Activated T-cell treated with anti-CD3 and anti-CD28 coated beads, Interleukin-2, amount 50 U/mL, for 4 hours (primary cell): ENCODE results near the gene CDHR5. TPM values are rescaled to one million over a fixed set of nuclear protein-coding genes. Genes with fewer than 3 reads are reported as not detected.
"Not testable (repeated sequence)": the region's sequence is repeated elsewhere in the genome, so short reads cannot be mapped to it uniquely, and the experiment has no call there.

Experiments used
- ATAC-seq, 2 donors: fragments of 200-7000 bp; cut with Tn5 transposase; one replicate each; pipeline ENCODE4 v1.10.0; 2021
- DNase-seq: peaks from one replicate; pipeline ENCODE4 v3.0.0-alpha.2; 2020
- H3K27me3 Mint-ChIP-seq: one replicate; pipeline ENCODE4 v1.8.0; 2021; ENCODE audit warnings: low read depth, mixed read lengths
- H3K36me3 Mint-ChIP-seq: one replicate; pipeline ENCODE4 v1.8.0; 2022; ENCODE audit warnings: mixed read lengths; ENCODE audit not compliant: insufficient read depth
- H3K4me1 Mint-ChIP-seq: one replicate; pipeline ENCODE4 v1.8.0; 2021; ENCODE audit warnings: low read depth, mixed read lengths
- H3K4me3 Mint-ChIP-seq: one replicate; pipeline ENCODE4 v1.8.0; 2021; ENCODE audit warnings: mild to moderate bottlenecking, moderate library complexity, mixed read lengths
- H3K9me3 Mint-ChIP-seq: one replicate; pipeline ENCODE4 v1.8.0; 2021; ENCODE audit warnings: mixed read lengths
- total RNA-seq, 3 donors: library from RNA; stranded (reverse); gene quantifications; one replicate each; pipeline ENCODE4 v1.2.1, GENCODE V29; 2021

Gene CDHR5
- total RNA-seq, 3 donors from 2014 or later: not detected

DNA sequence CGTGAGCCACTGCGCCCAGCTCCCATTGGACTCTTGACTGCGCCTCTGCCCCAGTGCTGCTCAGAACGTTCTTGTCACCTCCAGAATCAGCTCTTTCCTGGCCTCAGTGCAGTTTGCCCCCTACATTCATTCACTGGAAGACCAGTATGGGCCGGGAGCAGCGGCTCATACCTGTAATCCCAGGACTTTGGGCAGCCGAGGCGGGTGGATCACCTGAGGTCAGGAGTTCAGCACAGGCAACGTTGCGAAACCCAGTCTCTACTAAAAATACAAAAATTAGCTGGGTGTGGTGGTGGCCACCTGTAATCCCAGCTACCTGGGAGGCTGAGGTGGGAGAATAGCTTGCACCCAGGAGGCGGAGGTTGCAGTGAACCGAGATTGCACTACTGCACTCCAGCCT lies 29.7 kb upstream of the CDHR5 start:
- not testable (repeated sequence) for H3K36me3 Mint-ChIP-seq, H3K27me3 Mint-ChIP-seq, ATAC-seq, H3K9me3 Mint-ChIP-seq, DNase-seq, H3K4me3 Mint-ChIP-seq, H3K4me1 Mint-ChIP-seq

DNA sequence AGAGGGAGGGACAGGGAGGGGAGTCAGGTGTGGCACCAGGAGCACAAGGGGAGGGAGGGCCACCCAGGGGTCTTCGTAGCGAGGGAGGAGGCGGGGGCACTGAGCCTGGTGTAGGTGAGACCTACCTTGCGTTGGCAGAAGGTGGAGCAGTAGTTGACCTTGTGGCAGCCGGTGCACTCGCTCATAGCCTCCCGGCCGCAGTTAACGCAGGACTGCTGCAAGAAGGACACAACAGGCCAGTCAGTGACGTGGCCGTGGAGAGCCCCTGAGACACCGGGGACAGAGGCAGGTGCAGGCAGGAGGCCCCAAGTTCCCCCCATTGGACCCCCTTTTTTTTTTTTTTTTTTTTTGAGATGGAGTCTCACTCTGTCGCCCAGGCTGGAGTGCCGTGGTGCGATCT lies 29.1 kb upstream of the CDHR5 start:
- no peaks in the 10 kb centered on the region for H3K9me3 Mint-ChIP-seq
- H3K4me1 Mint-ChIP-seq: no peaks in the 10 kb centered on the region
- peaks cover 5% of the 10 kb centered on the region for H3K36me3 Mint-ChIP-seq
- H3K4me3 Mint-ChIP-seq: no peak overlapping the region
- DNase-seq (no peak), ATAC-seq (no peak)
- no peaks in the 10 kb centered on the region for H3K27me3 Mint-ChIP-seq

DNA sequence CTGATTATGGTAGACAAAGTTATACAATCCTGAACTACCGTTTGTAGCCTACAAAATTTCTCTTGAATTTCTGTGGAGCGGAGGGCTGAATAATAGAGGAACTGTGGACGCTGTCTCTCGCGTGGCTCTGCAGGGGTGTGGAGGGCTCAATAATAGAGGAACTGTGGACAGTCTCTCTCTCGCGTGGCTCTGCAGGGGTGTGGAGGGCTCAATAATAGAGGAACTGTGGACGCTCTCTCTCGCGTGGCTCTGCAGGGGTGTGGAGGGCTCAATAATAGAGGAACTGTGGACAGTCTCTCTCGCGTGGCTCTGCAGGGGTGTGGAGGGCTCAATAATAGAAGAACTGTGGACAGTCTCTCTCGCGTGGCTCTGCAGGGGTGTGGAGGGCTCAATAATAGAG lies 28.4 kb upstream of the CDHR5 start:
- H3K4me3 Mint-ChIP-seq, ATAC-seq, H3K4me1 Mint-ChIP-seq, DNase-seq, H3K9me3 Mint-ChIP-seq, H3K36me3 Mint-ChIP-seq, H3K27me3 Mint-ChIP-seq: not testable (repeated sequence)

DNA sequence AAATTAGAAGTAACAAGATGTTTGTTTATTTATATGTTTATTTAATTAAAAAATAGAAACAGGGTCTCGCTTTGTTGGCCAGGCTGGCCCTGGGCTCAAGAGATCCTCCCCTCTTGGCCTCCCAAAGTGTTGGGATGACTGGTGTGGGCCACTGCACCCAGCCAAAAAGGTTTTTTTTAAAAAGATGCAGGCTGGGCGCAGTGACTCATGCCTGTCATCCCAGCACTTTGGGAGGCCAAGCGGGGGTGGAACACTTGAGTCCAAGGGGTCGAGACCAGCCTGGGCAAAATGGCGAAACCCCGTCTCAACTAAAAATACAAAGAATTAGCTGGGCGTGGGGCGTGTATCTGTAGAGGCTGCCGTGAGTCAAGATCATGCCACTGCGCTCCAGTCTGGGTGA lies 25.7 kb upstream of the CDHR5 start:
- ATAC-seq: no peak
- no peak for DNase-seq
- no peak overlapping the region for H3K4me3 Mint-ChIP-seq
- H3K9me3 Mint-ChIP-seq: no peaks in the 10 kb centered on the region
- H3K27me3 Mint-ChIP-seq: no peaks in the 10 kb centered on the region
- H3K4me1 Mint-ChIP-seq: no peaks in the 10 kb centered on the region
- H3K36me3 Mint-ChIP-seq: peaks cover 8% of the 10 kb centered on the region

DNA sequence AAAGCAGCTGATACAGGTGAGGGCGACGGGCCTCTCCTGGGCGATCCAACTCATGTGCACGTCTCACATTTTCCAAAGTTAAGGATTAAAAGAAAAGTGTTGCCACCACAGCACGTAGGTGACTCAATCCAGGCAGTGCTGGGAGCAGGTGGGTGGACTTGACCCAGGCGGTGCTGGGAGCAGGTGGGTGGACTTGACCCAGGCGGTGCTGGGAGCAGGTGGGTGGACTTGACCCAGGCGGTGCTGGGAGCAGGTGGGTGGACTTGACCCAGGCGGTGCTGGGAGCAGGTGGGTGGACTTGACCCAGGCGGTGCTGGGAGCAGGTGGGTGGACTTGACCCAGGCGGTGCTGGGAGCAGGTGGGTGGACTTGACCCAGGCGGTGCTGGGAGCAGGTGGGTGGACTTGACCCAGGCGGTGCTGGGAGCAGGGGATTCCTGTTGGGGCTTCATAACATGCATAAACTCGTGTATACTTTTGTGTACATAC lies 23.0 kb upstream of the CDHR5 start:
- not testable (repeated sequence) for DNase-seq, ATAC-seq, H3K4me3 Mint-ChIP-seq, H3K4me1 Mint-ChIP-seq, H3K9me3 Mint-ChIP-seq, H3K36me3 Mint-ChIP-seq, H3K27me3 Mint-ChIP-seq

DNA sequence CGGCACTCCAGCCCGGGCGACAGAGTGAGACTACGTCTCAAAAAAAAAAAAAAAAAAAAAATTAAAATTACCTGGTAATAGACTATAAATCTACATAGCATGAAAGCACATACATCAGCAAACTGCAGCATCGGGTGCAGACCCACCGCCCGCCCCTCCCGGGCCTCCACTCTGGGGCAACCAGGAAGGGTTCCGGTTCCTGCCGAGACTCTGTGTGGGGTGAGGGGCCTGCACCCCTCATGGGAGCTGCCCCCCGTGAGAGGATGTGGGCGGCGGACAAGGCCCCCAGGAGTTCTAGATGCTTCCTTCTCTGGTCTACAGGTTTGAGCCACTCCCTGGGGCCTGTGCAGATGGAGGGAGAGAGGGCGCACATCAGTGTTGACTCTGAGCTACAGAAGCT lies 21.5 kb upstream of the CDHR5 start:
- no peak for ATAC-seq
- Mint-ChIP-seq H3K36me3 (peaks cover 6% of the 10 kb centered on the region), H3K4me3 (no peak overlapping the region)

DNA sequence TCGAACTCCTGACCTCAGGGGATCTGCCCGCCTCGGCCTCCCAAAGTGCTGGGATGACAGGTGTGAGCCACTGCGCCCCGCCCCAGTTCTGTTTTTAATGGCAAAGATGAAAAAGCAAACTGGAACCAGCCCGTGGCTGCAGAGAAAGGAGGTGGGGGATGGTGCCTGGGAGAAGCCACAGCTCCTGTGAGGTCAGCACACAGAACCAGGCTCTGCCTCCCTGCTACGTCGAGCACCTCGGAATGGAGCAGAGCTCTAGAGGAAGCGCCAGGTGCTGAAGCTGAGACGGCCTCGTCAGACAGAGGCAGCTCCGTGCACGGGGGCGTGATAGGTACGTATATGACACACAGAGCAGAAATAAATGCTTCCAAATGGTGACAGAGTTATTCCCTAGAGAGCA lies 20.8 kb upstream of the CDHR5 start:
- ATAC-seq (no peak), DNase-seq (no peak)
- Mint-ChIP-seq H3K4me3 (no peak overlapping the region), H3K36me3 (peaks cover 6% of the 10 kb centered on the region), H3K9me3 (no peaks in the 10 kb centered on the region), H3K27me3 (no peaks in the 10 kb centered on the region), H3K4me1 (no peaks in the 10 kb centered on the region)

More for the DNA sequence above, 21.5 kb upstream of the CDHR5 start:
- Mint-ChIP-seq H3K9me3 (no peaks in the 10 kb centered on the region), H3K27me3 (no peaks in the 10 kb centered on the region), H3K4me1 (no peaks in the 10 kb centered on the region)
- DNase-seq: no peak

DNA sequence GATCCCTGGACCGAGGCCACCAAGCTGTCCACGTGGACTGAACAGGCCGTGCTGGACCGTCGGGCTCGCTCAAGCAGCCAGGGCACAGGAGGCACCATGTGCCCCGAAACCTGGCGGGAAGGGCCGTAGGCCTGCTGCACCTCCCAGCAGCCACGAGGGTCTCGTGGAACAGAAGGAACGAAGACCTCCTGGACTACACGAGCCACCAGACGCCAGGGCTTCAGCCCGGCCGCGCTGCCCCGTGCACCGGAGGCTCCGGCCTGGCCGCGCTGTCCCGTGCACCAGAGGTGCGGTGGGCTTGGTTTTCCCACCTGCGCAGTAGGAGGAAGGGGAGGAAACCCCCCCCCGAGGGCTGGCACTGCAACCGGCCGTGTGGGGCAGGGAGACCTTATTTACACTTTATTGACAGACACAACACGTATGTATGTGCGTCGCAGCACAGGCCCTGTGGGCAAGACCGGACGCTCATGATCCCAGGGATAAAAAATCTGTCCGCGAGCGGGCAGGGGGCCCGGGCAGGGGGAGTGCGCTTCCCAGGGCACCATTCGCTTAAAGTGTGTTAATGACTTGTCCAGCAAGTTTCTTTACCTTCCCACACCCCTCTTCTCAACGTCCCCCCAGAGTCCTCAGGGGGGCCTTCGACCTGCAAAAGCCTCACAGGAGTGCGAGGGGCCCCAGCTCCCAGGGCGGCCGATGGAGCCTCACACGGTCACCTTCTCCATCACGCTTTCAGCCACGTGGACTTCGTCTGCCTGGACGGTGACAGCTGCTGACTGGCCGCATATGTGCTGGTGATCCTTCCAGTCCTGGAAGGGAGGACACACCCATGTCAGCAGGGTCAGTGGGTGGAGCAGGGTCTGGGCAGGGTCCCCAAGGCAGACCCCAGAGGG lies 19.3 kb upstream of the CDHR5 start:
- Mint-ChIP-seq H3K27me3 (peaks cover 4% of the 10 kb centered on the region), H3K36me3 (peaks cover 6% of the 10 kb centered on the region)

DNA sequence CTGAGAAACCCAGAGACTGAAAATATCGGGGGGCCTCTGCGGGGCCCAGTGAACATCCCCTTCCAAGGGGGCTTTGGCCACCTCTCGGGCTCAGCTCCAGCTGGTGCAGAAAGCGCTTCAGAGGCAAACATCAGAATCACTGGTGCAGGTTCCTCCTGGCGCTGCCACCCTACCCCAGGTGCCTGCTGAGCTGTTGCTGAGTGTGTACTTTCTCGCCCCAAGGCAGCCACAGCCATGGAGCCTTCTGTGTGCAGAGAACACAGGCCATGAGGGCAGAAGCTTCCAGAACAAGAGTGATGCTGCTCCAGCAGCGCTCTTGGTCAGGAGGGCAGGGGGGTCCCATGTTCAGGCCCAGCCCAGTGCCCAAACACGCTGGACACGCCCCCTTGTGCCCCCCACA lies 18.6 kb upstream of the CDHR5 start:
- peaks cover 9% of the 10 kb centered on the region for H3K4me1 Mint-ChIP-seq
- DNase-seq: no peak
- H3K36me3 Mint-ChIP-seq: peaks cover 2% of the 10 kb centered on the region
- ATAC-seq: no peak
- H3K4me3 Mint-ChIP-seq: no peak overlapping the region
- no peaks in the 10 kb centered on the region for H3K9me3 Mint-ChIP-seq
- peaks cover 11% of the 10 kb centered on the region for H3K27me3 Mint-ChIP-seq

More for the DNA sequence above, 19.3 kb upstream of the CDHR5 start:
- no peak for DNase-seq
- ATAC-seq: no peak
- no peak overlapping the region for H3K4me3 Mint-ChIP-seq
- no peaks in the 10 kb centered on the region for H3K9me3 Mint-ChIP-seq
- H3K4me1 Mint-ChIP-seq: peaks cover 2% of the 10 kb centered on the region

DNA sequence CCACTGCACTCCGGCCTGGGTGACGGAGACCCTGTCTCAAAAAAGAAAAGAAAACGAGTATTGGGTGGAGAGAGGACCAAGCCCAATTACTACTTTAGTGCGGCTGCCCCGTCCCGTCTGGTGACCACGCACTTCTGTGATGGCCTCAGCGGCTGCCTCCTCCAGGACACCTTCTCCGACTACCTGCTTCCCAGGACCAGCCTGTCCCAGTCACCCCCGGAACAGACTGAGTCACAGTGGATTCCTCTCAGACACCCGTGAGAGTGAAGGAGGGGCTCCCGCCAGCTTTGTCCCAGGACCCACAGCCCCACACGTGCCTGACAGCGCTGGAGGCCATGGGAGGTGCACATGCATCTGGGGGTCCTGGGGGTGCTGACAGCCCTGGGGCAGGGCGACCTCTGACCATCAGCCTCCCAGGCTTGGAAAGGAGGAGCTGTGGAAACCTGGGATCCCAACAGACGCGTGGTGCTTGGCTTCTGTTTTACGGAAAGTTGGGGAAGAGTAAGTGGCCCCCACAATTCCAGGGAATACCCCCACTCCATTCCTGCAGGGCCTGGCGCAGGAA lies 17.1 kb upstream of the CDHR5 start:
- Mint-ChIP-seq H3K4me3 (no peak overlapping the region), H3K27me3 (peaks cover 20% of the 10 kb centered on the region), H3K36me3 (no peaks in the 10 kb centered on the region), H3K9me3 (no peaks in the 10 kb centered on the region), H3K4me1 (peaks cover 14% of the 10 kb centered on the region)
- no peak for DNase-seq
- ATAC-seq: no peak

DNA sequence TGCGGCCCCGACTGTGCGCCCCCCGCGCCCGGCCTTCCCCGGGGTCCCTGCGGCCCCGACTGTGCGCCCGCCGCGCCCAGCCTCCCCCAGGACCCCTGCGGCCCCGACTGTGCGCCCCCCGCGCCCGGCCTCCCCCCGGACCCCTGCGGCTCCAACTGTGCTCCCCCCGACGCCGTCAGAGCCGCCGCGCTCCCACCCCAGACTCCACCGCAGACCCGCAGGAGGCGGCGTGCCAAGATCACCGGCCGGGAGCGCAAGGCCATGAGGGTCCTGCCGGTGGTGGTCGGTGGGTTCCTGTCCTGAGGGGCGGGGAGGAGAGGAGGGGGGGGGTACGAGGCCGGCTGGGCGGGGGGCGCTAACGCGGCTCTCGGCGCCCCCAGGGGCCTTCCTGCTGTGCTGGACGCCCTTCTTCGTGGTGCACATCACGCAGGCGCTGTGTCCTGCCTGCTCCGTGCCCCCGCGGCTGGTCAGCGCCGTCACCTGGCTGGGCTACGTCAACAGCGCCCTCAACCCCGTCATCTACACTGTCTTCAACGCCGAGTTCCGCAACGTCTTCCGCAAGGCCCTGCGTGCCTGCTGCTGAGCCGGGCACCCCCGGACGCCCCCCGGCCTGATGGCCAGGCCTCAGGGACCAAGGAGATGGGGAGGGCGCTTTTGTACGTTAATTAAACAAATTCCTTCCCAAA lies 15.4 kb upstream of the CDHR5 start:
- H3K4me1 Mint-ChIP-seq: peaks cover 15% of the 10 kb centered on the region
- no peaks in the 10 kb centered on the region for H3K9me3 Mint-ChIP-seq
- no peak overlapping the region for H3K4me3 Mint-ChIP-seq
- H3K36me3 Mint-ChIP-seq: no peaks in the 10 kb centered on the region
- DNase-seq: no peak
- peak in 1 of 2 donors; percentile 16 for ATAC-seq
- H3K27me3 Mint-ChIP-seq: peaks cover 32% of the 10 kb centered on the region

DNA sequence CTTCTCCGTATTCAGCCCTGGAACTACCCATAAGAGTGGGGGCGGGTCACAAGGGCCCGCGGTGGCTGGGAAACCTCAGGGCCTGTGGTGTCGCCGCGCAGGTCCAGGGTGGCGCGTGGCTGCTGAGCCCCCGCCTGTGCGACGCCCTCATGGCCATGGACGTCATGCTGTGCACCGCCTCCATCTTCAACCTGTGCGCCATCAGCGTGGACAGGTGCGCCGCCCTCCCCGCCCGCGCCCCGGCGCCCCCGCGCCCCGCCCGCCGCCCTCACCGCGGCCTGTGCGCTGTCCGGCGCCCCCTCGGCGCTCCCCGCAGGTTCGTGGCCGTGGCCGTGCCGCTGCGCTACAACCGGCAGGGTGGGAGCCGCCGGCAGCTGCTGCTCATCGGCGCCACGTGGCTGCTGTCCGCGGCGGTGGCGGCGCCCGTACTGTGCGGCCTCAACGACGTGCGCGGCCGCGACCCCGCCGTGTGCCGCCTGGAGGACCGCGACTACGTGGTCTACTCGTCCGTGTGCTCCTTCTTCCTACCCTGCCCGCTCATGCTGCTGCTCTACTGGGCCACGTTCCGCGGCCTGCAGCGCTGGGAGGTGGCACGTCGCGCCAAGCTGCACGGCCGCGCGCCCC lies 14.7 kb upstream of the CDHR5 start:
- Mint-ChIP-seq H3K36me3 (no peaks in the 10 kb centered on the region), H3K4me3 (no peak overlapping the region), H3K9me3 (no peaks in the 10 kb centered on the region), H3K27me3 (peaks cover 32% of the 10 kb centered on the region), H3K4me1 (peaks cover 15% of the 10 kb centered on the region)
- DNase-seq (no peak), ATAC-seq (peak; percentile 25 to 35)

DNA sequence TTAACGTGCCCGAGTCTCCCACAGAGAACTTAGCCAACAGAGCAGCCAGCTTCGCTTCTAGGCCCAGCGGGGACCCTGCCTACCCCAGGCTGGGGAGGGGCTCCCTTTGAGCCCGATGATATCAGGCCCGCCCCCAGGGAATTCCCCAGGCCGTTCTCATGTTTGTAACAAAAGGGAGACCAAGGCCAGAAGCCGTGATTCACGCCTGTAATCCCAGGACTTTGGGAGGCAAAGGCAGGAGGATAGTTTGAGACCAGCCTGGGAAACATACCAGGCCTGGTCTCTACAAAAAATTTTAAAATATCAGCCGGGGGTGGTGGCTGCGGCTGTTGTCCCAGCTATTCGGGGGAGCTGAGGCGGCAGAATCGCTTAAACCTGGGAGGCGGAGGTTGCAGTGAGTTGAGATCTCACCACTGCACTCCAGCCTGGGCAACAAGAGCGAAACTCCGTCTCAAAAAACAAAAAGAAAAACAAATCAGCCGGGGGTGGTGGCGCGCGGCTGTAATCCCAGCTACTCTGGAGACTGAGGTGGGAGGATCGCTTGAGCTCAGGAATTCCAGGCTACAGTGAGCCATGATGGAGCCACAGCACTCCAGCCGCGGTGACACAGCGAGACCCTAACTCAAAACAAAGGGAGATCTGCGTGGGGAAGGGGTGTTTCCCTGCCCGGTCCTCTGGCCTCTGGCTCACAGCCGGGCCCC lies 14.0 kb upstream of the CDHR5 start:
- peak overlapping the region; percentile 24 for H3K4me3 Mint-ChIP-seq

More for the DNA sequence above, 14.0 kb upstream of the CDHR5 start:
- no peak for DNase-seq
- Mint-ChIP-seq H3K9me3 (no peaks in the 10 kb centered on the region), H3K36me3 (no peaks in the 10 kb centered on the region), H3K4me1 (peaks cover 15% of the 10 kb centered on the region), H3K27me3 (peaks cover 32% of the 10 kb centered on the region)
- no peak for ATAC-seq
